Activated CD4-positive, alpha-beta T cell treated with anti-CD3 and anti-CD28 coated beads, Interleukin-2, Interleukin-6, amounts not matched to agents 100 ng/mL and 50 ng/mL, durations not matched to agents 16 hours and 8 hours (primary cell): ENCODE data around the gene TRAPPC2L.
"Not testable (repeated sequence)": the region's sequence is repeated elsewhere in the genome, so short reads cannot be mapped to it uniquely, and the experiment has no call there.

Experiments
- DNase-seq: peaks from one replicate; pipeline ENCODE4 v3.0.0-alpha.2; 2020

Gene TRAPPC2L

GRCh38 chr16:88894266-88894665 lies 37.3 kb downstream of the TRAPPC2L start:
- DNase-seq, result not testable (repeated sequence)

GRCh38 chr16:88894681-88895300 lies 37.9 kb downstream of the TRAPPC2L start:
- no peak for DNase-seq

- DNase-seq, result no peak
Observed at GRCh38 chr16:88895335-88895734, 38.4 kb downstream of the TRAPPC2L start.

- no peak for DNase-seq
Observed at GRCh38 chr16:88896238-88897070, 39.5 kb downstream of the TRAPPC2L start.

GRCh38 chr16:88897696-88898425 lies 40.9 kb downstream of the TRAPPC2L start:
- no peak for DNase-seq

- no peak for DNase-seq
Observed at GRCh38 chr16:88899901-88900661, 43.2 kb downstream of the TRAPPC2L start.

GRCh38 chr16:88900662-88901052 lies 43.7 kb downstream of the TRAPPC2L start:
- no peak for DNase-seq

GRCh38 chr16:88901718-88902337 lies 44.9 kb downstream of the TRAPPC2L start:
- no peak for DNase-seq

GRCh38 chr16:88902744-88903143 lies 45.8 kb downstream of the TRAPPC2L start:
- DNase-seq, result no peak

GRCh38 chr16:88903267-88903666 lies 46.3 kb downstream of the TRAPPC2L start:
- DNase-seq, result no peak

- no peak for DNase-seq
Observed at GRCh38 chr16:88904676-88905365, 47.9 kb downstream of the TRAPPC2L start.

- peak; percentile 18 for DNase-seq
Observed at GRCh38 chr16:88905563-88905962, 48.6 kb downstream of the TRAPPC2L start.

- no peak for DNase-seq
Observed at GRCh38 chr16:88906020-88906419, 49.1 kb downstream of the TRAPPC2L start.

- DNase-seq, result no peak
Observed at GRCh38 chr16:88906535-88907105, 49.7 kb downstream of the TRAPPC2L start.

GRCh38 chr16:88907768-88908167 lies 50.8 kb downstream of the TRAPPC2L start:
- no peak for DNase-seq

- no peak for DNase-seq
Observed at GRCh38 chr16:88908307-88908706, 51.4 kb downstream of the TRAPPC2L start.

GRCh38 chr16:88909431-88910210 lies 52.7 kb downstream of the TRAPPC2L start:
- DNase-seq, result no peak

GRCh38 chr16:88910284-88911135 lies 53.6 kb downstream of the TRAPPC2L start:
- no peak for DNase-seq

GRCh38 chr16:88911136-88911945 lies 54.4 kb downstream of the TRAPPC2L start:
- no peak for DNase-seq
